GM19239 (cell line): Measurements from ENCODE around the gene PHF8.

Source experiments
- DNase-seq: peaks from one replicate; pipeline ENCODE4 v3.0.0; 2011; ENCODE audit warnings: low spot score; ENCODE audit not compliant: insufficient read length
- FAIRE-seq: peaks from 2 replicates; lab custom pipeline; 2011; peaks lifted over from hg19 to GRCh38; lab: Jason Lieb, UNC

The PHF8 gene

DNA sequence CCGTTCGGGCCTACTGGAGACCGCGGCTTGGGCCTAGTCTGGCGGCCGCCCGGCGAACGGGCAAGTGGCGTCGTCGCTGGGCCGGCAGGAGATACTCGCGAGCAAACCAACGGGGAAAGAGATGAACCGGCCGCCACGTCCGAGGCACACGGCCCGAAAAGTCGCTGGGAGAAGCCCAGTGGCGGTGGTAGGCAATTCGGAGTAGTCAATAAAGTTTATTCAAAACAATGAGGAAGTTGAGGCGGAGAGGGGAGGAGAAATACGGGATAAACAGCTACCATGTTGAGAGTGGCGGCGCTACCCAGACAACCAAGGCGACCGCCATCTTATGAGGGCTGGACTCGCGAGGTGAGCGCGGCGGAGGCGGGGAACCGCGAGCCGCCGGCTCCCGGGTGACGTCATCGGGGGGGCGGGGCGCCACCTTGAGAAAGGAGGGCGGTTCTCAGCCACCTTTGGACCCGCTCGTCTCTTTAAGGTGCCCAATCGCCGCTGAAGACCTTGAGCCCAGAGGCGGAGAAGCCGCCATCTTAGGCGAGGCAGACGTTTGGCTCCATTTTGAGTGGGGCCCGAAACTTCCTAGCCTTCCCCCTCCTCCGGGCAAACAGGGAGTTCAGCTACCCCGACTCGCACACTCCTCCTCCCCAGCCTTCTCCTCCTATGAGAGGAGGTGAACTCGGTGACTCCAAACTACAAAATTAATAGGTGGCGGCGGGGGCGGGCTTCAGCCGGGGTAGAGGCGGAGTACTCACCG lies at the start of gene PHF8:
PHF8 (minus strand) TSS at position 348 of the 751 bp plus-strand sequence. CDS start 1,745 bp downstream, outside the sequence.
- FAIRE-seq: peak; percentile 92
- peak; percentile 52 for DNase-seq

DNA sequence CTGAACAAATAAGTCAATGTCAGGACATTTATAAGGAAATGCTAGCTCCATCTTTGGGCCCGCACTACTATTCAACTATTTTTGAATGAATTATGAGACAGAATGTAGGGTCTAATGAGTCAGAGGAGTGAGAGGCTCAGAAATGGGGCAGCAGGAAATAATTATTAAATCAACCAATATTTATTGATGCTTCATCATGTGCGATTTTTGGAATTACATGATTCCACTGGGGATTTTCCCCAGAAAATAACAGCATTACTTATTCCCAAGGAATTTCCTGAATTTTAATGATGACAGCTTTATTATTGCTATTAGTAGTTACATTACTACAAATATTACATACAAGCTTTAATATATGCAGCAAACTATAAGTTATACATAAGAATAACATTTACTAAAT lies 49.3 kb upstream of the PHF8 start:
- no peak for FAIRE-seq
- DNase-seq: no peak

DNA sequence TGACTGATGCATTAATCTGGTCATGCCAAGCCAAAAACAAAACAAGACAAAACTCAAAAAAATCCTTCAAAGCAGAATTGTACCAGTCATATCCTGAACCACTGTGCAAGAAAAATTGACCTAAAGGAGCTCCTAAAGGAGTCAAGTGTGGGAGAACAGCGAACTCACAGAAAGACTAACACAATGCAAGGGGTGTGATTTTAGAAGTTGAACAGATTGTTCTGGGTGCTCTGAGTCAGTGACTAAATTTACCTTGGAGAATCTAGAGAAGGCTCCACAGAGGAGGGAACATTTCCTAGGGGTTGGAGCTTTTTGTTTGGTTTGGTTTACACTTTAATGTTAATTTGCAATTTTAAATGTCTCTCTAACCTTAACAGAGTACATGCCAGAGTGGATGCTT lies 48.9 kb upstream of the PHF8 start:
- FAIRE-seq: peak; percentile 11
- DNase-seq: no peak

DNA sequence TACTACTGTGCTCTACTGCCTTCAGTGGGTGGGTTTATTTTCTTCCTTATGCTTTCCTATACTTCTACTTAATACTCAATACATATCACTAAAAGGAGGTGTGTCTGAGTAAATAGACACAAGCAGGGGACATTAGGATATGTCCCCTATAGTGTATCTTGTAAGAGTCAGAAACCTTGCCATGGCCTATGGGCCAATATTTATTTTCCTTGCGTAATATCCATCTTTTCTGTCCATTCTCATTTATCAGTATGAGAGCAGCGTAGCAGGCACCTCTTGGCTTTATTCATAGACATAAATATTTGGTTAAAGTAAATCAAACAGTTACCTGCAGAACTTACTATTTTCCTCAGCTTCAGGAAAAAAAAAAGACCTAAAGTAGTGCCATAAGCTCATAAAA lies 46.6 kb upstream of the PHF8 start:
- FAIRE-seq (no peak), DNase-seq (no peak)

- DNase-seq: no peak
- FAIRE-seq: no peak
Observed at GRCh38 chrX:54089191-54089590, 44.9 kb upstream of the PHF8 start.

- FAIRE-seq (no peak), DNase-seq (no peak)
Observed at GRCh38 chrX:54087661-54088060, 43.4 kb upstream of the PHF8 start.

DNA sequence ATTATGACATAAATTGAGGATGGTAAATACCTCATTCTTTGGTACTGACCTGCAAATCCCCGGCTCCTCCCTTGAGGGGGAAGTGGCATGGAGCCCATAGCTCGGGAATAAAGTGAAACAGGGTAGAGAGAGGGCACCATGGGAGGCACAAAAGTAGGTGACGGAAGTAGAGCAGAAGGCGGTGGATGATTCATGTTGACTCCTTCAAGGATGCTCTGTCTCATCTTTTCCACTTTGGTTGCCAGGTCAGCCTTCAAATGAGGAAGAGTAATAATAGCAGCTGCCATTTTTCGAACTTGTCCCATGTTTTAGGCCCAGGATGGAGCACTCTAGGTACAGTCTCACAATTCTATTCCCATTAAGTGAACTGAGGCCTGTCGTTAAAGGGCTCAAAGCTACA lies 41.4 kb upstream of the PHF8 start:
- no peak for DNase-seq
- FAIRE-seq: no peak

GRCh38 chrX:54076903-54077302 lies 32.6 kb upstream of the PHF8 start:
- DNase-seq: no peak
- FAIRE-seq: no peak

- DNase-seq (no peak), FAIRE-seq (no peak)
Observed at GRCh38 chrX:54074826-54075225, 30.6 kb upstream of the PHF8 start.

DNA sequence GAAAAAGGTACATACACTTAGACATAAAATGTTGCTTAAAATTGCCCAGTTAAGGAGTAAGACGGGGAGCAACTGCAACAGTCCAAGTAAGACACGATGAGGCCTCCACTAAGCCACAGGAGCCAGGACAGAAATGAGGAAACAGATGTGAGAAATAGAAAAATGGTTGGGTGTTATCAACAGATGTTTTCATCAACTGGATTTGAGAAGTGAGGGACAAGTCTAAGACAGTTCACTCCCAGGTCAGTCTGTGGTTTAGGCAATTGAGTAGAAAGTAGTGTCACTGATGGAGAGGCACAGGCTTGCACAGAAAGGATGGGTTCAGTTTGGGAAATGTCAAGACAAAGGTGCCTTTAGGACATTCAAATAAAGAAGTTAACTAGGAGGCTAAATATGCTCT lies 23.5 kb upstream of the PHF8 start:
- DNase-seq (no peak), FAIRE-seq (no peak)

DNA sequence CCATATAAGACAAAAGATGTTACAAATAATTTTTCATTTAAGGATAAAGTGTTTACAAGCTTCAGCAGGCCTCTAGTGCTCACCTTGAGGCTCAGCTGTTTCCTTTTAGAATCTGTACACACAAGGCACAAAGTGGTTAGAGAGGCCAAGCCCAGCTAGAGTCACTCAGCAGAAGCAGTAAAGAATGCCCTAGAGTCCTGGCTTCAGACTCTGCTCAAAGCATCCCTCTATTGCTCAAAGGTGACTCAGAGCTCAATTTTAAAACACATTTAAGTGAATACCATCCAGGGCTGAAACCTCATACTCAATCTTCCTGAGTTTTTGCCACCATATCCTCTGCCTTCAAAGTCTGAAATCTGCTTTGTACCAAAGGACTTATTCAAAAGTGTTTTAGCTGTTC lies 22.6 kb upstream of the PHF8 start:
- DNase-seq: no peak
- FAIRE-seq: peak; percentile 80

- DNase-seq (no peak), FAIRE-seq (no peak)
Observed at GRCh38 chrX:54064564-54064963, 20.3 kb upstream of the PHF8 start.

- FAIRE-seq (no peak), DNase-seq (no peak)
Observed at GRCh38 chrX:54063361-54063760, 19.1 kb upstream of the PHF8 start.

GRCh38 chrX:54049801-54050200 lies 5.5 kb upstream of the PHF8 start:
- peak; percentile 31 for FAIRE-seq

GRCh38 chrX:54048412-54048811 lies 4.1 kb upstream of the PHF8 start:
- no peak for FAIRE-seq
- DNase-seq: no peak

More at GRCh38 chrX:54049801-54050200, 5.5 kb upstream of the PHF8 start:
- no peak for DNase-seq

DNA sequence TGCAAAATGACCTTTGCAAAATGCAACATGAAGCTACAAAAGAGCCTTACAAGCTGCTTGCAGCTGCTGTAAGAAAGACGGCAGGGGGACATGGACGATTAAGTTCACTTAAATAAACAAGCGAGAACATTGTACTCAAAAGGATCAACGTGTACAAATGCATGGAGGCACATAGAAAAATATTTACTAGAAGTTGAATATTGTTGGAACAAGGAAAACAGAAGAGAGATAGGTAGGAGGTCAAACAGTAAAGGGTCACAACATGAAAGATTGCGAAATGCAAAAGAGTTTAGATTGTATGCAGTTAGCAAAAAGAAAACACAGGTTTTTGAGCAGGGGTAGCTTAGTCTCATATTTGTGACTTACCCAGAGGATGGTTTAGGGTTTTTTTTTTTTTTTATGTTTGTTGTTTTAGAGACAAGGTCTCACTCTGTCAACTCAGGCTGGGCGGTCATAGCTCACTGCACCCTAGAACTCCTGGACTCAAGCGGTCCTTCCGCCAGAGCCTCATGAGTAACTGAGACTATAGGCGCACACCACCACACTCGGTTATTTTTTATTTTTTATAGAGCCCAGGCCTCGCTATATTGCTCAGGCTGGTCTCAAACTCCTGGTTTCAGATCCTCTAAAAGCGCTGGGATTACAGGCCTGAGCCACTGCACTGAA lies 1.4 kb upstream of the PHF8 start:
- DNase-seq (no peak), FAIRE-seq (no peak)

- FAIRE-seq (peak; percentile 87), DNase-seq (no peak)
Observed at GRCh38 chrX:54044877-54045338, 635 bp upstream of the PHF8 start.

DNA sequence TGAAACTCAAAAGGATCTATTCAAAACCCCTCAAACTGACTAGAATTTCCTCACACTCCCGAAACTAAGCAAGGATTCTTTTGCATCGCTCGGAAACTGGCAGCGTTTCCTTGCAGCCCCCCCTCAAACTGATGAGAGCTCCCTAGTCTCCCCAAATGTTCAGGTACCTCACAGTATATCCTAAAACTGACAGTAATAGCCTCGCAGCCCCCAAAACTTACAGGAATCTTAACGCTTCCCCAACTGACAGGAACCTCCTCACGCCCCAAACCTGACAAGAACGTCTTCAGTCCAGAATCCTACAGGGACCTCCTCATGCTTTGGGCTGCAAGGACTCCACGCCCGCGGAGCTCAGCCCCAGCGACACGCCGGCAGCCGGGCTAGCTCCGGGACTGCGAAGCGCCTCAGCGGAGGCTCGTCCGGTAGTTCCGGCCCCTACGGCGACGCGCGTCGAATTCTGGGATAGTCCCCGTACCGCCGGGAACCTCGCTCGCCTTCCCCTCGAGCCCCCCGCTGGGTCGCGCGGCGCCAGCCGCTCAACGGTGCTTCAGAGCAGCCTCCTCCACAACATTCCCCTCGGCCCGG lies 640 bp downstream of the PHF8 start:
- no peak for DNase-seq
- FAIRE-seq: peak; percentile 79

DNA sequence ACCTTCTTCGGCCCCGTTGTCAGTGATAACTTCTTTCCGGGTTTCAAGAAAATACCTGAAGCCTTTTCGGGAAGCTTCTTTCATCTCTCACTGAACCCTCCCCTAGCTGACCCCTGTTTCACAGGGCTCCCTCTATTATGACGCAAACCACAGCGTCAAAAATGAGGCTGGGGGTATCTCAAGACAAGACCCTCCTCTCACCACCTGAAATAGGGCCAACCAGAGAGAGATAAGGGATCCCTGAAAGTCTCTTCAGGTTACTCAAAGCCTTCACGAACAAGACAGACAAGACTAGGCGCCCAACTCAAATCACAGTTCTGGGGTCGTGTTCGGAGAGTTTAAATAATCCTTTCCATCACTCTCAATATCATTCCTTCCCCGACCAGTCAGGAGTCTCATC lies 1.2 kb downstream of the PHF8 start:
- no peak for DNase-seq
- no peak for FAIRE-seq

- peak; percentile 13 for DNase-seq
Observed at GRCh38 chrX:54042609-54043021, 1.7 kb downstream of the PHF8 start.

GRCh38 chrX:54030329-54030728 lies 13.9 kb downstream of the PHF8 start:
- DNase-seq (no peak), FAIRE-seq (no peak)

More at GRCh38 chrX:54042609-54043021, 1.7 kb downstream of the PHF8 start:
- no peak for FAIRE-seq
